Measurements from ENCODE around the gene LDLRAD4. TPM values are rescaled to one million over a fixed set of nuclear protein-coding genes. Genes with fewer than 3 reads are reported as not detected.

Gene LDLRAD4
- total and polyA plus RNA-seq, 2 donors (not counting 1 experiment from before 2014, with no cell fraction given), result 13.9 to 35.7 TPM

DNA sequence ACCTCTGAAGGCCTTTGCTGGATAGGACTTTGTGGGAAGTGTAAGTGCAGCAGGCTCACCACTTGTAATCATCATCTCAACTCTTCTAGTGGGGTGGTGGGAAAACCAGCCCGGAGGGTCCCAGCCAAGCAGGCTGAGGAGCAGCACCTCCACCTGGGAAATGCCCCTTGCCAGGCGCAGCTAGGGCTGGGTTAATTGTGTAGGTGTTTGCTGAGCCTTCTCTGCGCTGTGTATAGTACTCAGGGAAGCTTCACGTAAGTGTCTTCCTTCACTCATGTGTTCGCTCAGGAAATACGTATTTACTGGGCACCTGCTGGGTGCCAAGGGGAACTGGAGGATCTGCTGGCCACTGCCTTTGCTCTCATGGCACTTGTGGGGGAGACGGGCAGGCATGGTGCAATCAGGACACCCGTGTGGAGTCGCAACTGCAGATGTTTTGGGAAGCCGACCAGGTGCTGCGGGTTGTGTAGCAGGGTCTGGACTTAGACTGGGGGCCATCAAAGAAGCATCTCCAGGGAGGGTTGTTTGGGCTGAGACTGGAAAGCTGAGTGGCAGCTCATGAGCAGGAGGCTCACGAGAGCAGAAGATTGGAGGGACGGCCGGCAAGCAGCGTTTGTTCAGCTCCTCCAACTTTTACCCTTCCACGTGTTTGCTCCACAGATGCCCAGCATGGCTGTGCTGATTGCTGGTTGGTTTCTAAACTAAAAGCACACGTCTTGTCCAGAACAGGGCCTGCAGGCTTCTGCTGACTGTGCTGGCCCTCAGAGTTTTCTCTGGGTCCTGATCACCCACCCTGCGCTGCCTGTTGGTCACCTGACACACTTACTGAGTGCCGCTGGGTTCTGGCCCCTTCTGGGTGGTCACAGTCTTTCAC is 164.6 kb downstream of the LDLRAD4 start:
- Mint-ChIP-seq H3K4me3 (peak overlapping the region; percentile 82), H3K9me3 (ENCODE audit: insufficient read depth) (no peaks in the 10 kb centered on the region), H3K27me3 (no peaks in the 10 kb centered on the region), H3K4me1 (peaks cover 19% of the 10 kb centered on the region), H3K27ac (peak overlapping the region; percentile 80)
- DNase-seq (no peak), ATAC-seq (ENCODE audit: low read depth) (no peak)
- Histone ChIP-seq H3K36me3 (replicated peaks in 1 of 2; ENCODE audit: control extremely low read depth in 1 of 2, control insufficient read depth in 1 of 2, extremely low read depth in 1 of 2, insufficient read depth in 2 of 2, low read length in 1 of 2) (no peaks in the 10 kb centered on the region), H3K4me2 (replicated peaks; ENCODE audit: low read depth, low read length, poor library complexity, severe bottlenecking) (peak overlapping the region; percentile 83), H2AFZ (ENCODE audit: insufficient read depth, low read depth, low read length, poor library complexity, severe bottlenecking) (no peak overlapping the region), H3K9ac (ENCODE audit: low read length) (no peak overlapping the region), H3K79me2 (ENCODE audit: control insufficient read depth, insufficient read depth, low read length) (no peaks in the 10 kb centered on the region), H3K4me3 (ENCODE audit: control extremely low read depth in 1 of 5, extremely low read depth in 1 of 5, insufficient read depth in 1 of 5, low read depth in 2 of 5, low read length in 4 of 5) (no peak overlapping the region), H3K9me3 (ENCODE audit: control extremely low read depth in 1 of 3, control insufficient read depth in 2 of 3, insufficient read depth in 1 of 3, low read length in 2 of 3) (no peaks in the 10 kb centered on the region), H4K20me1 (ENCODE audit: control insufficient read depth, insufficient read depth, low read length, poor library complexity, severe bottlenecking) (no peaks in the 10 kb centered on the region), H3K27me3 (replicated peaks in 1 of 4; ENCODE audit: control extremely low read depth in 1 of 4, control insufficient read depth in 3 of 4, insufficient read depth in 4 of 4, low read length in 3 of 4) (no peaks in the 10 kb centered on the region), H3K4me1 (ENCODE audit: control insufficient read depth in 2 of 2, insufficient read depth in 2 of 2, low read length in 2 of 2) (peaks cover 16 to 19% of the 10 kb centered on the region in 2 donors), H3K27ac (ENCODE audit: low read length in 2 of 2) (peak overlapping the region in 1 of 2 donors; percentile 79)
- POLR2A ChIA-PET, result no interaction called here
- CTCF ChIA-PET, result no interaction called here
- no peak for TF ChIP-seq EZH2 (IDR thresholded peaks at IDR 0.05; ENCODE audit: borderline replicate concordance, insufficient read depth, low read depth, low read length, poor library complexity, severe bottlenecking)
- TF ChIP-seq, protein P1, sequence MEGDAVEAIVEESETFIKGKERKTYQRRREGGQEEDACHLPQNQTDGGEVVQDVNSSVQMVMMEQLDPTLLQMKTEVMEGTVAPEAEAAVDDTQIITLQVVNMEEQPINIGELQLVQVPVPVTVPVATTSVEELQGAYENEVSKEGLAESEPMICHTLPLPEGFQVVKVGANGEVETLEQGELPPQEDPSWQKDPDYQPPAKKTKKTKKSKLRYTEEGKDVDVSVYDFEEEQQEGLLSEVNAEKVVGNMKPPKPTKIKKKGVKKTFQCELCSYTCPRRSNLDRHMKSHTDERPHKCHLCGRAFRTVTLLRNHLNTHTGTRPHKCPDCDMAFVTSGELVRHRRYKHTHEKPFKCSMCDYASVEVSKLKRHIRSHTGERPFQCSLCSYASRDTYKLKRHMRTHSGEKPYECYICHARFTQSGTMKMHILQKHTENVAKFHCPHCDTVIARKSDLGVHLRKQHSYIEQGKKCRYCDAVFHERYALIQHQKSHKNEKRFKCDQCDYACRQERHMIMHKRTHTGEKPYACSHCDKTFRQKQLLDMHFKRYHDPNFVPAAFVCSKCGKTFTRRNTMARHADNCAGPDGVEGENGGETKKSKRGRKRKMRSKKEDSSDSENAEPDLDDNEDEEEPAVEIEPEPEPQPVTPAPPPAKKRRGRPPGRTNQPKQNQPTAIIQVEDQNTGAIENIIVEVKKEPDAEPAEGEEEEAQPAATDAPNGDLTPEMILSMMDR (IDR thresholded peaks at IDR 0.05), result no peak
- 92% methylated on average over 17 of the region's 19 CpGs for WGBS (ENCODE audit: insufficient coverage)
- intact Hi-C loops (cut with micrococcal nuclease), result loop anchor here (5.0 to 10.0 kb wide), 2 partner anchors 152 to 229 kb away; no protein-coding TSS in a partner anchor
